Measurements from ENCODE around the gene PDE4D. TPM values are rescaled to one million over a fixed set of nuclear protein-coding genes. Genes with fewer than 3 reads are reported as not detected.
"Not testable (repeated sequence)": the region's sequence is repeated elsewhere in the genome, so short reads cannot be mapped to it uniquely, and the experiment has no call there.

The PDE4D gene
- polyA plus RNA-seq, 4 donors: 20.9 to 26.9 (median 24.2) TPM

GRCh38 chr5:59800347-59800893 is 93.1 kb downstream of the PDE4D start:
- no peak for DNase-seq (ENCODE audit: low read depth in 4 of 4, low spot score in 3 of 4)

- DNase-seq (ENCODE audit: low read depth in 4 of 4, low spot score in 3 of 4): peak in 3 of 4 donors; percentile 43 to 47 (median 47)
These were observed 93.7 kb downstream of the PDE4D start for GRCh38 chr5:59799668-59800346.

- DNase-seq (ENCODE audit: low read depth in 4 of 4, low spot score in 3 of 4): peak in 1 of 4 donors; percentile 59
These were observed 94.5 kb downstream of the PDE4D start for GRCh38 chr5:59798862-59799667.

GRCh38 chr5:59795141-59795540 is 98.4 kb downstream of the PDE4D start:
- DNase-seq (ENCODE audit: low read depth in 4 of 4, low spot score in 3 of 4): no peak

- DNase-seq (ENCODE audit: low read depth in 4 of 4, low spot score in 3 of 4): no peak
These were observed 100.4 kb downstream of the PDE4D start for GRCh38 chr5:59792983-59793585.

GRCh38 chr5:59791617-59792016 is 101.9 kb downstream of the PDE4D start:
- no peak for DNase-seq (ENCODE audit: low read depth in 4 of 4, low spot score in 3 of 4)

GRCh38 chr5:59790776-59791475 is 102.6 kb downstream of the PDE4D start:
- no peak for DNase-seq (ENCODE audit: low read depth in 4 of 4, low spot score in 3 of 4)

GRCh38 chr5:59790376-59790775 is 103.2 kb downstream of the PDE4D start:
- DNase-seq (ENCODE audit: low read depth in 4 of 4, low spot score in 3 of 4): no peak

GRCh38 chr5:59789894-59790293 is 103.6 kb downstream of the PDE4D start:
- DNase-seq (ENCODE audit: low read depth in 4 of 4, low spot score in 3 of 4): no peak

GRCh38 chr5:59789197-59789596 is 104.3 kb downstream of the PDE4D start:
- no peak for DNase-seq (ENCODE audit: low read depth in 4 of 4, low spot score in 3 of 4)

GRCh38 chr5:59786334-59786805 is 107.2 kb downstream of the PDE4D start:
- no peak for DNase-seq (ENCODE audit: low read depth in 4 of 4, low spot score in 3 of 4)

GRCh38 chr5:59785676-59786333 is 107.7 kb downstream of the PDE4D start:
- DNase-seq (ENCODE audit: low read depth in 4 of 4, low spot score in 3 of 4): no peak

GRCh38 chr5:59784708-59785107 is 108.8 kb downstream of the PDE4D start:
- DNase-seq (ENCODE audit: low read depth in 4 of 4, low spot score in 3 of 4): not testable (repeated sequence)

GRCh38 chr5:59783264-59783663 is 110.3 kb downstream of the PDE4D start:
- DNase-seq (ENCODE audit: low read depth in 4 of 4, low spot score in 3 of 4): no peak

GRCh38 chr5:59782856-59783255 is 110.7 kb downstream of the PDE4D start:
- no peak for DNase-seq (ENCODE audit: low read depth in 4 of 4, low spot score in 3 of 4)

GRCh38 chr5:59779453-59779852 is 114.1 kb downstream of the PDE4D start:
- no peak for DNase-seq (ENCODE audit: low read depth in 4 of 4, low spot score in 3 of 4)

- DNase-seq (ENCODE audit: low read depth in 4 of 4, low spot score in 3 of 4): no peak
These were observed 116.5 kb downstream of the PDE4D start for GRCh38 chr5:59777028-59777427.

- DNase-seq (ENCODE audit: low read depth in 4 of 4, low spot score in 3 of 4): no peak
These were observed 120.2 kb downstream of the PDE4D start for GRCh38 chr5:59773294-59773693.

GRCh38 chr5:59772757-59773156 is 120.8 kb downstream of the PDE4D start:
- no peak for DNase-seq (ENCODE audit: low read depth in 4 of 4, low spot score in 3 of 4)

- no peak for DNase-seq (ENCODE audit: low read depth in 4 of 4, low spot score in 3 of 4)
These were observed 121.3 kb downstream of the PDE4D start for GRCh38 chr5:59772206-59772605.
